ENCODE data around the gene KCMF1. TPM values are rescaled to one million over a fixed set of nuclear protein-coding genes. Genes with fewer than 3 reads are reported as not detected.

Gene KCMF1
- total RNA-seq, 1 donor from 2014 or later = 105 TPM

GRCh38 chr2:84991404-84992160 is 20.6 kb downstream of the KCMF1 start:
- Histone ChIP-seq H3K4me2 (ENCODE audit: low read length) (peak overlapping the region; percentile 16), H3K27ac (ENCODE audit: low read depth, low read length) (no peak overlapping the region), H3K27me3 (ENCODE audit: insufficient read depth, low read length) (no peaks in the 10 kb centered on the region), H4K20me1 (ENCODE audit: insufficient read depth, low read length) (peaks cover 93% of the 10 kb centered on the region), H3K79me2 (ENCODE audit: insufficient read depth, low read length) (peaks cover 100% of the 10 kb centered on the region), H3K36me3 (ENCODE audit: insufficient read depth, low read length) (no peaks in the 10 kb centered on the region), H3K4me3 (ENCODE audit: insufficient read depth, low read depth, low read length) (no peak overlapping the region), H2AFZ (ENCODE audit: low read depth, low read length) (no peak overlapping the region), H3K9me3 (ENCODE audit: insufficient read depth, low read depth, low read length) (no peaks in the 10 kb centered on the region), H3K9ac (ENCODE audit: low read length) (no peak overlapping the region), H3K4me1 (ENCODE audit: insufficient read depth, low read length) (no peaks in the 10 kb centered on the region)
- H3K4me3 Mint-ChIP-seq (ENCODE audit: unreplicated experiment) = no peak overlapping the region
- FAIRE-seq = peak; percentile 45
- peak; percentile 78 for DNase-seq (ENCODE audit: low read depth)
- no peak overlapping the region for H3K27ac Mint-ChIP-seq (ENCODE audit: unreplicated experiment)
- TF ChIP-seq EZH2 (IDR thresholded peaks at IDR 0.05; ENCODE audit: insufficient read depth, low read length) (no peak), CTCF (IDR thresholded peaks at IDR 0.05; ENCODE audit: insufficient read depth, low read depth, low read length) (no peak)
- H3K36me3 Mint-ChIP-seq (ENCODE audit: low read depth, unreplicated experiment) = no peaks in the 10 kb centered on the region
- H3K27me3 Mint-ChIP-seq (ENCODE audit: low read depth, unreplicated experiment) = no peaks in the 10 kb centered on the region
- peaks cover 16% of the 10 kb centered on the region for H3K4me1 Mint-ChIP-seq (ENCODE audit: low read depth, unreplicated experiment)
- H3K9me3 Mint-ChIP-seq (ENCODE audit: unreplicated experiment) = no peaks in the 10 kb centered on the region

GRCh38 chr2:84995826-84996225 is 24.9 kb downstream of the KCMF1 start:
- no peak for FAIRE-seq
- Histone ChIP-seq H2AFZ (ENCODE audit: low read depth, low read length) (no peak overlapping the region), H3K27ac (ENCODE audit: low read depth, low read length) (no peak overlapping the region), H3K4me1 (ENCODE audit: insufficient read depth, low read length) (no peaks in the 10 kb centered on the region), H4K20me1 (ENCODE audit: insufficient read depth, low read length) (peaks cover 74% of the 10 kb centered on the region), H3K4me3 (ENCODE audit: insufficient read depth, low read depth, low read length) (no peak overlapping the region), H3K36me3 (ENCODE audit: insufficient read depth, low read length) (no peaks in the 10 kb centered on the region), H3K9me3 (ENCODE audit: insufficient read depth, low read depth, low read length) (no peaks in the 10 kb centered on the region), H3K27me3 (ENCODE audit: insufficient read depth, low read length) (no peaks in the 10 kb centered on the region), H3K4me2 (ENCODE audit: low read length) (no peak overlapping the region), H3K79me2 (ENCODE audit: insufficient read depth, low read length) (peaks cover 99% of the 10 kb centered on the region), H3K9ac (ENCODE audit: low read length) (no peak overlapping the region)
- peaks cover 11% of the 10 kb centered on the region for H3K4me1 Mint-ChIP-seq (ENCODE audit: low read depth, unreplicated experiment)
- no peaks in the 10 kb centered on the region for H3K9me3 Mint-ChIP-seq (ENCODE audit: unreplicated experiment)
- no peak overlapping the region for H3K4me3 Mint-ChIP-seq (ENCODE audit: unreplicated experiment)
- H3K36me3 Mint-ChIP-seq (ENCODE audit: low read depth, unreplicated experiment) = no peaks in the 10 kb centered on the region
- no peak overlapping the region for H3K27ac Mint-ChIP-seq (ENCODE audit: unreplicated experiment)
- TF ChIP-seq CTCF (IDR thresholded peaks at IDR 0.05; ENCODE audit: insufficient read depth, low read depth, low read length) (no peak), EZH2 (IDR thresholded peaks at IDR 0.05; ENCODE audit: insufficient read depth, low read length) (no peak)
- DNase-seq (ENCODE audit: low read depth) = no peak
- no peaks in the 10 kb centered on the region for H3K27me3 Mint-ChIP-seq (ENCODE audit: low read depth, unreplicated experiment)

GRCh38 chr2:84996909-84997308 is 25.9 kb downstream of the KCMF1 start:
- DNase-seq (ENCODE audit: low read depth) (no peak), FAIRE-seq (no peak)
- Mint-ChIP-seq H3K27me3 (ENCODE audit: low read depth, unreplicated experiment) (no peaks in the 10 kb centered on the region), H3K4me1 (ENCODE audit: low read depth, unreplicated experiment) (peaks cover 7% of the 10 kb centered on the region), H3K36me3 (ENCODE audit: low read depth, unreplicated experiment) (no peaks in the 10 kb centered on the region), H3K27ac (ENCODE audit: unreplicated experiment) (no peak overlapping the region), H3K9me3 (ENCODE audit: unreplicated experiment) (no peaks in the 10 kb centered on the region), H3K4me3 (ENCODE audit: unreplicated experiment) (no peak overlapping the region)
- no peaks in the 10 kb centered on the region for H3K27me3 ChIP-seq (ENCODE audit: insufficient read depth, low read length)
- peaks cover 74% of the 10 kb centered on the region for H4K20me1 ChIP-seq (ENCODE audit: insufficient read depth, low read length)
- H3K4me2 ChIP-seq (ENCODE audit: low read length) = no peak overlapping the region
- no peak for TF ChIP-seq CTCF (IDR thresholded peaks at IDR 0.05; ENCODE audit: insufficient read depth, low read depth, low read length)
- TF ChIP-seq EZH2 (IDR thresholded peaks at IDR 0.05; ENCODE audit: insufficient read depth, low read length) = no peak
- H2AFZ ChIP-seq (ENCODE audit: low read depth, low read length) = no peak overlapping the region
- H3K9ac ChIP-seq (ENCODE audit: low read length) = no peak overlapping the region
- H3K79me2 ChIP-seq (ENCODE audit: insufficient read depth, low read length) = peaks cover 99% of the 10 kb centered on the region
- no peaks in the 10 kb centered on the region for H3K4me1 ChIP-seq (ENCODE audit: insufficient read depth, low read length)
- no peaks in the 10 kb centered on the region for H3K9me3 ChIP-seq (ENCODE audit: insufficient read depth, low read depth, low read length)
- no peak overlapping the region for H3K27ac ChIP-seq (ENCODE audit: low read depth, low read length)
- no peak overlapping the region for H3K4me3 ChIP-seq (ENCODE audit: insufficient read depth, low read depth, low read length)
- no peaks in the 10 kb centered on the region for H3K36me3 ChIP-seq (ENCODE audit: insufficient read depth, low read length)
